WTC11 (cell line): ENCODE data around the gene HSD3B7. TPM values are rescaled to one million over a fixed set of nuclear protein-coding genes. Genes with fewer than 3 reads are reported as not detected.

Source experiments
- ATAC-seq: fragments of 200-7000 bp; cut with Tn5 transposase; 2 replicates; pipeline ENCODE4 v1.10.0; 2021; ENCODE audit warnings: mild to moderate bottlenecking, moderate library complexity
- CTCF ChIA-PET: fragments of 300-600 bp; sonication (Branson Sonifier 250); formaldehyde crosslinking; loops from one replicate; lab custom pipeline; 2021; ENCODE audit warnings: antibody characterized with exemption; lab: Charles Lee
- POLR2A ChIA-PET: fragments of 350-600 bp; sonication (Branson Sonifier 250); formaldehyde crosslinking; loops from one replicate; lab custom pipeline; 2021; ENCODE audit warnings: antibody characterized with exemption; lab: Charles Lee
- DNase-seq: peaks from one replicate; pipeline ENCODE4 v3.0.0; 2021; ENCODE audit warnings: low spot score
- H3K27ac Mint-ChIP-seq: 2 replicates; pipeline ENCODE4 v1.8.0; 2021; ENCODE audit warnings: mixed read lengths
- H3K27me3 Mint-ChIP-seq: 2 replicates; pipeline ENCODE4 v1.8.0; 2021; ENCODE audit warnings: low read depth, mild to moderate bottlenecking, moderate library complexity, mixed read lengths
- H3K36me3 Mint-ChIP-seq: 2 replicates; pipeline ENCODE4 v1.8.0; 2021; ENCODE audit warnings: mixed read lengths
- H3K4me1 Mint-ChIP-seq: 2 replicates; pipeline ENCODE4 v1.8.0; 2022; ENCODE audit warnings: mixed read lengths
- H3K4me3 Mint-ChIP-seq: 2 replicates; pipeline ENCODE4 v1.8.0; 2021; ENCODE audit warnings: mild to moderate bottlenecking, moderate library complexity, mixed read lengths
- H3K9me3 Mint-ChIP-seq: 2 replicates; pipeline ENCODE4 v1.8.0; 2021; ENCODE audit warnings: mixed read lengths
- E2F4 ChIP-seq: sonication (generic); formaldehyde crosslinking; IDR thresholded peaks from 2 replicates; pipeline ENCODE4 v1.8.1; 2022; ENCODE audit warnings: low read depth, mild to moderate bottlenecking, moderate library complexity, missing genetic modification reagents, borderline replicate concordance
- FOXP1 ChIP-seq: sonication (generic); formaldehyde crosslinking; IDR thresholded peaks from 2 replicates; pipeline ENCODE4 v1.8.0; 2022; ENCODE audit warnings: missing genetic modification reagents, mild to moderate bottlenecking, moderate library complexity, borderline replicate concordance
- GABPB1 ChIP-seq: sonication (generic); formaldehyde crosslinking; IDR thresholded peaks from 2 replicates; pipeline ENCODE4 v1.8.1; 2023; ENCODE audit warnings: mild to moderate bottlenecking, missing genetic modification reagents
- HMGXB4 ChIP-seq: sonication (generic); formaldehyde crosslinking; IDR thresholded peaks from 2 replicates; pipeline ENCODE4 v1.8.1; 2023; ENCODE audit warnings: mild to moderate bottlenecking, moderate library complexity, missing genetic modification reagents
- IRF2 ChIP-seq: sonication (generic); formaldehyde crosslinking; IDR thresholded peaks from 2 replicates; pipeline ENCODE4 v1.8.0; 2022; ENCODE audit warnings: low read depth, missing genetic modification reagents, borderline replicate concordance
- KAT7 ChIP-seq: sonication (generic); formaldehyde crosslinking; IDR thresholded peaks from 2 replicates; pipeline ENCODE4 v1.8.1; 2023; ENCODE audit warnings: missing genetic modification reagents, mild to moderate bottlenecking, borderline replicate concordance
- MXD4 ChIP-seq: fragments of 250-450 bp; sonication (Bioruptor Pico); IDR thresholded peaks from 2 replicates; pipeline ENCODE4 v1.8.0; 2021; ENCODE audit warnings: mild to moderate bottlenecking, moderate library complexity, borderline replicate concordance
- PRDM15 ChIP-seq: sonication (generic); formaldehyde crosslinking; IDR thresholded peaks from 2 replicates; pipeline ENCODE4 v1.8.0; 2022; ENCODE audit warnings: missing genetic modification reagents
- PRRX2 ChIP-seq: fragments of 250-450 bp; sonication (Bioruptor Pico); IDR thresholded peaks from 2 replicates; pipeline ENCODE4 v1.8.0; 2021; ENCODE audit warnings: mild to moderate bottlenecking
- RELA ChIP-seq: sonication (generic); formaldehyde crosslinking; IDR thresholded peaks from 2 replicates; pipeline ENCODE4 v1.8.1; 2022; ENCODE audit warnings: missing genetic modification reagents, mild to moderate bottlenecking, borderline replicate concordance
- TEAD1 ChIP-seq: sonication (generic); formaldehyde crosslinking; IDR thresholded peaks from 2 replicates; pipeline ENCODE4 v1.8.0; 2022; ENCODE audit warnings: mild to moderate bottlenecking, missing genetic modification reagents
- ZNF121 ChIP-seq: sonication (generic); formaldehyde crosslinking; IDR thresholded peaks from 2 replicates; pipeline ENCODE4 v1.8.0; 2023; ENCODE audit warnings: missing genetic modification reagents
- ZNF219 ChIP-seq: sonication (generic); formaldehyde crosslinking; IDR thresholded peaks from 2 replicates; pipeline ENCODE4 v1.8.0; 2023; ENCODE audit warnings: missing genetic modification reagents, mild to moderate bottlenecking, borderline replicate concordance
- ZNF232 ChIP-seq: sonication (generic); formaldehyde crosslinking; IDR thresholded peaks from 2 replicates; pipeline ENCODE4 v1.8.0; 2022; ENCODE audit warnings: mild to moderate bottlenecking, missing genetic modification reagents
- ZNF263 ChIP-seq: sonication (generic); formaldehyde crosslinking; IDR thresholded peaks from 2 replicates; pipeline ENCODE4 v1.8.1; 2022; ENCODE audit warnings: low read depth, mild to moderate bottlenecking, moderate library complexity, missing genetic modification reagents
- total RNA-seq: library from RNA; stranded (reverse); gene quantifications from 3 replicates; pipeline ENCODE4 v1.2.3, GENCODE V29; 2021
- TF ChIP-seq, protein P1 (sequence below): fragments of 250-450 bp; sonication (Bioruptor Pico); IDR thresholded peaks from 2 replicates; pipeline ENCODE4 v1.9.0; 2021; ENCODE audit warnings: mild to moderate bottlenecking
- TF ChIP-seq, protein P2 (sequence below): fragments of 250-450 bp; sonication (Bioruptor Pico); IDR thresholded peaks from 2 replicates; pipeline ENCODE4 v1.9.0; 2021; ENCODE audit warnings: moderate library complexity, mild to moderate bottlenecking, inconsistent platforms, borderline replicate concordance
- TF ChIP-seq, protein P3 (sequence below): sonication (generic); formaldehyde crosslinking; IDR thresholded peaks from 2 replicates; pipeline ENCODE4 v1.8.0; 2022; ENCODE audit warnings: mild to moderate bottlenecking, missing genetic modification reagents
- TF ChIP-seq, protein P4 (sequence below): sonication (generic); formaldehyde crosslinking; IDR thresholded peaks from 2 replicates; pipeline ENCODE4 v1.8.1; 2023; ENCODE audit warnings: mild to moderate bottlenecking, missing genetic modification reagents, moderate library complexity
- TF ChIP-seq, protein P5 (sequence below): sonication (generic); formaldehyde crosslinking; IDR thresholded peaks from 2 replicates; pipeline ENCODE4 v1.8.1; 2023; ENCODE audit warnings: mild to moderate bottlenecking, missing genetic modification reagents

Gene HSD3B7
- total RNA-seq, 1 experiment from 2014 or later = 4.5 TPM

GRCh38 chr16:30966033-30966619 is 18.9 kb upstream of the HSD3B7 start:
- H3K9me3 Mint-ChIP-seq = no peaks in the 10 kb centered on the region
- ChIA-PET CTCF (interaction anchor here (0.6 to 1.4 kb wide), 2 partner anchors 12 to 129 kb away, joined by 6 read pairs; no protein-coding TSS in a partner anchor), POLR2A (no interaction called here)
- ATAC-seq (no peak), DNase-seq (no peak)
- H3K27ac Mint-ChIP-seq = no peak overlapping the region
- TF ChIP-seq GABPB1 (CRISPR knock-in tag) = no peak
- no peak for TF ChIP-seq TEAD1 (CRISPR knock-in tag)
- no peak for TF ChIP-seq PRRX2 (CRISPR knock-in tag)
- no peak for TF ChIP-seq ZNF263 (CRISPR knock-in tag)
- no peak for TF ChIP-seq ZNF232
- TF ChIP-seq HMGXB4 (CRISPR knock-in tag) = no peak
- no peak for TF ChIP-seq RELA (CRISPR knock-in tag)
- TF ChIP-seq PRDM15 = no peak
- TF ChIP-seq ZNF219 = no peak
- no peak for TF ChIP-seq KAT7 (CRISPR knock-in tag)
- TF ChIP-seq FOXP1 (CRISPR knock-in tag) = no peak
- TF ChIP-seq, protein P1, sequence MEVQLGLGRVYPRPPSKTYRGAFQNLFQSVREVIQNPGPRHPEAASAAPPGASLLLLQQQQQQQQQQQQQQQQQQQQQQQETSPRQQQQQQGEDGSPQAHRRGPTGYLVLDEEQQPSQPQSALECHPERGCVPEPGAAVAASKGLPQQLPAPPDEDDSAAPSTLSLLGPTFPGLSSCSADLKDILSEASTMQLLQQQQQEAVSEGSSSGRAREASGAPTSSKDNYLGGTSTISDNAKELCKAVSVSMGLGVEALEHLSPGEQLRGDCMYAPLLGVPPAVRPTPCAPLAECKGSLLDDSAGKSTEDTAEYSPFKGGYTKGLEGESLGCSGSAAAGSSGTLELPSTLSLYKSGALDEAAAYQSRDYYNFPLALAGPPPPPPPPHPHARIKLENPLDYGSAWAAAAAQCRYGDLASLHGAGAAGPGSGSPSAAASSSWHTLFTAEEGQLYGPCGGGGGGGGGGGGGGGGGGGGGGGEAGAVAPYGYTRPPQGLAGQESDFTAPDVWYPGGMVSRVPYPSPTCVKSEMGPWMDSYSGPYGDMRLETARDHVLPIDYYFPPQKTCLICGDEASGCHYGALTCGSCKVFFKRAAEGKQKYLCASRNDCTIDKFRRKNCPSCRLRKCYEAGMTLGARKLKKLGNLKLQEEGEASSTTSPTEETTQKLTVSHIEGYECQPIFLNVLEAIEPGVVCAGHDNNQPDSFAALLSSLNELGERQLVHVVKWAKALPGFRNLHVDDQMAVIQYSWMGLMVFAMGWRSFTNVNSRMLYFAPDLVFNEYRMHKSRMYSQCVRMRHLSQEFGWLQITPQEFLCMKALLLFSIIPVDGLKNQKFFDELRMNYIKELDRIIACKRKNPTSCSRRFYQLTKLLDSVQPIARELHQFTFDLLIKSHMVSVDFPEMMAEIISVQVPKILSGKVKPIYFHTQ (CRISPR knock-in tag) = no peak
- TF ChIP-seq IRF2 (CRISPR knock-in tag) = no peak
- no peak for TF ChIP-seq ZNF121 (CRISPR knock-in tag)
- TF ChIP-seq, protein P2, sequence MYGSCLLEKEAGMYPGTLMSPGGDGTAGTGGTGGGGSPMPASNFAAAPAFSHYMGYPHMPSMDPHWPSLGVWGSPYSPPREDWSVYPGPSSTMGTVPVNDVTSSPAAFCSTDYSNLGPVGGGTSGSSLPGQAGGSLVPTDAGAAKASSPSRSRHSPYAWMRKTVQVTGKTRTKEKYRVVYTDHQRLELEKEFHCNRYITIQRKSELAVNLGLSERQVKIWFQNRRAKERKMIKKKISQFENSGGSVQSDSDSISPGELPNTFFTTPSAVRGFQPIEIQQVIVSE (CRISPR knock-in tag) = no peak
- TF ChIP-seq, protein P3, sequence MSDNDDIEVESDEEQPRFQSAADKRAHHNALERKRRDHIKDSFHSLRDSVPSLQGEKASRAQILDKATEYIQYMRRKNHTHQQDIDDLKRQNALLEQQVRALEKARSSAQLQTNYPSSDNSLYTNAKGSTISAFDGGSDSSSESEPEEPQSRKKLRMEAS (CRISPR knock-in tag) = no peak
- TF ChIP-seq, protein P4, sequence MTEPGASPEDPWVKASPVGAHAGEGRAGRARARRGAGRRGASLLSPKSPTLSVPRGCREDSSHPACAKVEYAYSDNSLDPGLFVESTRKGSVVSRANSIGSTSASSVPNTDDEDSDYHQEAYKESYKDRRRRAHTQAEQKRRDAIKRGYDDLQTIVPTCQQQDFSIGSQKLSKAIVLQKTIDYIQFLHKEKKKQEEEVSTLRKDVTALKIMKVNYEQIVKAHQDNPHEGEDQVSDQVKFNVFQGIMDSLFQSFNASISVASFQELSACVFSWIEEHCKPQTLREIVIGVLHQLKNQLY = no peak
- TF ChIP-seq, protein P5, sequence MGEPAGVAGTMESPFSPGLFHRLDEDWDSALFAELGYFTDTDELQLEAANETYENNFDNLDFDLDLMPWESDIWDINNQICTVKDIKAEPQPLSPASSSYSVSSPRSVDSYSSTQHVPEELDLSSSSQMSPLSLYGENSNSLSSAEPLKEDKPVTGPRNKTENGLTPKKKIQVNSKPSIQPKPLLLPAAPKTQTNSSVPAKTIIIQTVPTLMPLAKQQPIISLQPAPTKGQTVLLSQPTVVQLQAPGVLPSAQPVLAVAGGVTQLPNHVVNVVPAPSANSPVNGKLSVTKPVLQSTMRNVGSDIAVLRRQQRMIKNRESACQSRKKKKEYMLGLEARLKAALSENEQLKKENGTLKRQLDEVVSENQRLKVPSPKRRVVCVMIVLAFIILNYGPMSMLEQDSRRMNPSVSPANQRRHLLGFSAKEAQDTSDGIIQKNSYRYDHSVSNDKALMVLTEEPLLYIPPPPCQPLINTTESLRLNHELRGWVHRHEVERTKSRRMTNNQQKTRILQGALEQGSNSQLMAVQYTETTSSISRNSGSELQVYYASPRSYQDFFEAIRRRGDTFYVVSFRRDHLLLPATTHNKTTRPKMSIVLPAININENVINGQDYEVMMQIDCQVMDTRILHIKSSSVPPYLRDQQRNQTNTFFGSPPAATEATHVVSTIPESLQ (CRISPR knock-in tag) = no peak
- TF ChIP-seq E2F4 (CRISPR knock-in tag) = no peak
- TF ChIP-seq MXD4 (CRISPR knock-in tag) = no peak
- H3K27me3 Mint-ChIP-seq = no peaks in the 10 kb centered on the region
- H3K36me3 Mint-ChIP-seq = peaks cover 66% of the 10 kb centered on the region
- H3K4me3 Mint-ChIP-seq = no peak overlapping the region
- H3K4me1 Mint-ChIP-seq = no peaks in the 10 kb centered on the region
